AG04450 (cell line): Measurements from ENCODE around the gene CCR4. TPM values are rescaled to one million over a fixed set of nuclear protein-coding genes. Genes with fewer than 3 reads are reported as not detected.

Experiments used
- CTCF ChIA-PET: fragments of 300-600, 350-600 bp; formaldehyde crosslinking; extraction: SDS; loops from one replicate; lab custom pipeline; 2022; ENCODE audit warnings: antibody characterized with exemption, inconsistent platforms; lab: Charles Lee
- POLR2A ChIA-PET: fragments of 350-600 bp; formaldehyde crosslinking; extraction: SDS; loops from one replicate; lab custom pipeline; 2021; ENCODE audit warnings: antibody characterized with exemption, inconsistent platforms; lab: Yijun Ruan, JAX
- DNase-seq: peaks from one replicate; pipeline ENCODE4 v3.0.0-alpha.2; 2011; ENCODE audit warnings: low read depth, low spot score
- H3K27ac ChIP-seq: one replicate; pipeline ENCODE4 v1.5.1; 2012; ENCODE audit warnings: low read depth, low read length, control low read depth
- H3K27me3 ChIP-seq: one replicate; pipeline ENCODE4 v1.6.0; 2012; ENCODE audit warnings: low read length; ENCODE audit not compliant: control insufficient read depth, insufficient read depth
- H3K4me3 ChIP-seq: 2 replicates; pipeline ENCODE4 v1.5.1; 2011; ENCODE audit warnings: mild to moderate bottlenecking, low read depth, low read length, control low read depth
- H3K9me3 ChIP-seq: 2 replicates; pipeline ENCODE4 v1.5.1; 2012; ENCODE audit warnings: low read length; ENCODE audit not compliant: control insufficient read depth, insufficient read depth
- CTCF ChIP-seq: IDR thresholded peaks from 2 replicates; pipeline ENCODE4 v1.5.1; 2011; ENCODE audit warnings: low read depth, low read length, control low read depth, inconsistent platforms
- polyA plus RNA-seq: library from polyadenylated mRNA; depleted of rRNA; stranded (reverse); fragments of >200 nt; gene quantifications from 2 replicates; pipeline ENCODE4 v1.2.3, GENCODE V29; 2011

The CCR4 gene
- polyA plus RNA-seq, 1 experiment: not detected

DNA sequence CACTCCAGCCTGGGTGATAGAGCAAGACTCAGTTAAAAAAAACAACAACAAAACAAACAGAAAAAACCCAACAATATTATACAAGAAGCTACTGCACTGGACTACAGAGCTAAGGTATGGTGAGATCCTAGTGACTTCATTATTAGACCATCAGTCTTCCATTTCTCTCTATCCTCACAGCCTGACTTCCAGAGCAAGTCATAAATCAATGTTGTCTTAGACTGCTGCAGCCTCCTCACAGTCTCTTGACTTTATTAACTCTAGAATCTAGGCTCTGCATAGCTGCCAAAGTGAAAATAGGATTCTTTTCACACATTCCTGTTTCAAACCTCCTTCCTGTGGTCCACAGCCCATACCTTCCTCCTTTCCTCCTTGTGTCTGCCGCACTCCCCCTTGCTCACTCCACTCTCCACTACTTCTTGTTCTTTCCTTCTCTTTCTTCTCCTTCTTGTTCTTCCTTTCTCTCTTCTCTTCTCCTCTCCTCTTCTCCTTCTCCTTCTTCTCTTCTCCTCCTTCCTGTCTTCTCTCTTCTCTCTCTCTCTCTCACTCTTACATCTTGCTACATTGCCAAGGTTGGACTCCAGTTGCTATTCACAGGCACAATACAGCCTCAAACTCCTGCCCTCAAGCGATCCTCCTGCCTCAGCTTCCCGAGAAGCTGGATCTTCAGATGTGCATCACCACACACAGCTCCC is 49.4 kb downstream of the CCR4 start:
- TF ChIP-seq CTCF: no peak
- POLR2A ChIA-PET: no interaction called here
- DNase-seq: no peak
- H3K27me3 ChIP-seq: no peaks in the 10 kb centered on the region
- CTCF ChIA-PET: interaction anchor here (1.3 to 1.8 kb wide), 2 partner anchors 73 to 74 kb away, joined by 4 to 10 read pairs; no protein-coding TSS in a partner anchor
- H3K27ac ChIP-seq: no peak overlapping the region
- H3K9me3 ChIP-seq: no peaks in the 10 kb centered on the region
- no peak overlapping the region for H3K4me3 ChIP-seq

DNA sequence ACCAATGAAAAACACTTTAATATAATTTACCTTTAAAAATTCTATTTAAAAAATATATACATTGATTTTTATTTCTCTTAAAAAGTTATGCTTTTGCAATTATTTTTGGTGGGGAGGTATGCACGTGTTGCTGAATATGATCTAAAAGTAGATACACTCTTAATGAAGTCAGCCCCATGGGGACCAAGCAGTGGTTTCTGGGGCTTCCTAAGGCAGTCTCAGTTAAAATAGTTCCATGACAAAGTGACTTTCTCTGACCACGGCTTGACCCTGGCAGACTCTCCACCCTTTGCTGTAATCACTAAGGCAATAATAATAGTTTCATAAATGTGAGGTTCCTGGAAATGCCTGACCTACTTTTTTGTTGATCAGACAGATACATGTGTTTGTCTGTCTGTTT is 50.4 kb downstream of the CCR4 start:
- no peak overlapping the region for H3K27ac ChIP-seq
- no peaks in the 10 kb centered on the region for H3K27me3 ChIP-seq
- ChIA-PET CTCF (no interaction called here), POLR2A (no interaction called here)
- TF ChIP-seq CTCF: no peak
- no peak for DNase-seq
- H3K9me3 ChIP-seq: no peaks in the 10 kb centered on the region
- H3K4me3 ChIP-seq: no peak overlapping the region

GRCh38 chr3:33003308-33003707 is 51.9 kb downstream of the CCR4 start:
- Histone ChIP-seq H3K27me3 (no peaks in the 10 kb centered on the region), H3K4me3 (no peak overlapping the region), H3K9me3 (no peaks in the 10 kb centered on the region), H3K27ac (no peak overlapping the region)
- no peak for TF ChIP-seq CTCF
- DNase-seq: no peak
- ChIA-PET CTCF (interaction anchor here (1.4 kb wide), 1 partner anchor 71 kb away, joined by 4 read pairs; no protein-coding TSS in a partner anchor), POLR2A (no interaction called here)

- POLR2A ChIA-PET: no interaction called here
- no peak overlapping the region for H3K27ac ChIP-seq
- CTCF ChIA-PET: interaction anchor here (0.6 kb wide), 1 partner anchor 30 kb away, joined by 3 read pairs; no protein-coding TSS in a partner anchor
- H3K27me3 ChIP-seq: no peaks in the 10 kb centered on the region
- no peak overlapping the region for H3K4me3 ChIP-seq
- no peak for DNase-seq
- H3K9me3 ChIP-seq: no peaks in the 10 kb centered on the region
- TF ChIP-seq CTCF: no peak
Measured at GRCh38 chr3:33004205-33004604, 52.8 kb downstream of the CCR4 start.

DNA sequence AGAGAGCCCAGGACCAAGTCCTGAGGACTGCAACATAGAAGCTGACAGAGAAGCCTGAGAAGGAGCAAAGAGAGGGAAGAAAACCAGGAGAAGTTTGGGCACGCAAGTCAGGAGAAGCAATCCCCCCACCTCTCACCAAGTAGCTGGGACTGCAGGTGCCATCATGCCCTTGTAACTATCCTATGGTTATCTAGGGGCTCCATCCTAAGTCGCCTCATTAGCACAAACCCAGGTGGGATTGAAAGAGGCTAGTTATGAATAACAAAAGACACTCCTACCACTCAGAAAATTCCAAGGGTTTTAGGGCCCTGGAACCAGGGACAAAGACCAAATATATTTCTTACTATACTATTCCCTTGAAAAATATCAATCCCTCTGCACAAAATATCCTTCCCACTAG is 53.5 kb downstream of the CCR4 start:
- ChIA-PET CTCF (no interaction called here), POLR2A (no interaction called here)
- no peak for TF ChIP-seq CTCF
- no peak for DNase-seq
- H3K27me3 ChIP-seq: no peaks in the 10 kb centered on the region
- H3K27ac ChIP-seq: no peak overlapping the region
- no peaks in the 10 kb centered on the region for H3K9me3 ChIP-seq
- H3K4me3 ChIP-seq: no peak overlapping the region
